Measurements from ENCODE around the gene CPAMD8.

GRCh38 chr19:16957855-16958254 lies 68.8 kb downstream of the CPAMD8 start:
- TF ChIP-seq YY1 (IDR thresholded peaks at IDR 0.05; ENCODE audit: low read depth, low read length) (no peak), KDM1A (IDR thresholded peaks at IDR 0.05; ENCODE audit: borderline replicate concordance) (no peak), POLR2A (IDR thresholded peaks at IDR 0.05; ENCODE audit: low read depth, low read length) (no peak), USF2 (IDR thresholded peaks at IDR 0.05; ENCODE audit: borderline replicate concordance, low read depth, low read length) (no peak), PRDM15 (CRISPR knock-in tag; IDR thresholded peaks at IDR 0.05) (no peak), ETV6 (conservative IDR thresholded peaks at IDR 0.05 in 1 of 2, IDR thresholded peaks at IDR 0.05 in 1 of 2; ENCODE audit: borderline replicate concordance in 1 of 2, low read depth in 1 of 2) (no peak), IRF3 (IDR thresholded peaks at IDR 0.05) (no peak), ZNF274 (IDR thresholded peaks at IDR 0.05; ENCODE audit: insufficient read depth, insufficient read length) (no peak), TCF7 (IDR thresholded peaks at IDR 0.05; ENCODE audit: borderline replicate concordance) (no peak), REST (IDR thresholded peaks at IDR 0.05; ENCODE audit: low read depth, low read length) (no peak), CTCF (IDR thresholded peaks at IDR 0.05 in 2 of 3, conservative IDR thresholded peaks at IDR 0.05 in 1 of 3; ENCODE audit: control insufficient read depth in 2 of 3, extremely low read depth in 1 of 3, insufficient read depth in 1 of 3, low read depth in 3 of 3, low read length in 3 of 3) (no peak), BCL3 (IDR thresholded peaks at IDR 0.05; ENCODE audit: borderline replicate concordance, insufficient read depth, low read depth, low read length, poor library complexity, severe bottlenecking) (no peak)

Data from GM12878 (cell line).